HG03442 (cell line): ENCODE data around the gene SEMA3B.

Source experiments
- ATAC-seq: cut with Tn5 transposase; IDR thresholded peaks from one replicate; pipeline ENCODE4 v1.9.1; 2021; ENCODE audit warnings: mild to moderate bottlenecking, moderate library complexity; ENCODE audit not compliant: unreplicated experiment

The SEMA3B gene

GRCh38 chr3:50327129-50327528 lies 58.2 kb downstream of the SEMA3B start:
- ATAC-seq: no peak
